ENCODE results near the gene MYO10.

- TF ChIP-seq CTCF (IDR thresholded peaks at IDR 0.05): no peak
- TF ChIP-seq POLR2AphosphoS5 (IDR thresholded peaks at IDR 0.05): no peak
These were observed 9.7 kb downstream of the MYO10 start for GRCh38 chr5:16926417-16926816.
